Glutamatergic neuron (in vitro differentiated cells): ENCODE measurements around the gene CAMK2D. TPM values are rescaled to one million over a fixed set of nuclear protein-coding genes. Genes with fewer than 3 reads are reported as not detected.

Source experiments
- DNase-seq: peaks from one replicate; pipeline ENCODE4 v3.0.0; 2022
- H3K27ac Mint-ChIP-seq: one replicate; pipeline ENCODE4 v1.8.0; 2020; ENCODE audit warnings: mild to moderate bottlenecking, mixed read lengths, inconsistent platforms; ENCODE audit not compliant: unreplicated experiment
- H3K27me3 Mint-ChIP-seq: one replicate; pipeline ENCODE4 v1.8.0; 2020; ENCODE audit warnings: mild to moderate bottlenecking, moderate library complexity, mixed read lengths, inconsistent platforms; ENCODE audit not compliant: unreplicated experiment
- H3K36me3 Mint-ChIP-seq: one replicate; pipeline ENCODE4 v1.8.0; 2020; ENCODE audit warnings: mild to moderate bottlenecking, mixed read lengths, inconsistent platforms; ENCODE audit not compliant: unreplicated experiment
- H3K4me1 Mint-ChIP-seq: one replicate; pipeline ENCODE4 v1.8.0; 2020; ENCODE audit warnings: mild to moderate bottlenecking, low read depth, mixed read lengths, inconsistent platforms; ENCODE audit not compliant: unreplicated experiment
- H3K4me3 Mint-ChIP-seq: one replicate; pipeline ENCODE4 v1.8.0; 2020; ENCODE audit warnings: mild to moderate bottlenecking, mixed read lengths, inconsistent platforms; ENCODE audit not compliant: unreplicated experiment
- H3K9me3 Mint-ChIP-seq: one replicate; pipeline ENCODE4 v1.8.0; 2020; ENCODE audit warnings: mild to moderate bottlenecking, moderate library complexity, mixed read lengths, inconsistent platforms; ENCODE audit not compliant: unreplicated experiment
- CTCF ChIP-seq: fragments of 200-600 bp; sonication (generic); IDR thresholded peaks from one replicate; pipeline ENCODE4 v1.5.0; 2021; ENCODE audit not compliant: partially characterized antibody, unreplicated experiment
- total RNA-seq: library from RNA; stranded (reverse); fragmentation: NEBNext Ultra II Directional; extraction: Animal tissue kit (Norgen Biotek cat#: 25700); gene quantifications from one replicate; pipeline ENCODE4 v1.2.1, GENCODE V29; 2021; ENCODE audit not compliant: unreplicated experiment

The CAMK2D gene
- total RNA-seq, 1 donor from 2014 or later: 24.8 TPM

- no peaks in the 10 kb centered on the region for H3K27me3 Mint-ChIP-seq
- TF ChIP-seq CTCF: peak; percentile 98
- H3K4me3 Mint-ChIP-seq: no peak overlapping the region
- DNase-seq: peak; percentile 87
- no peaks in the 10 kb centered on the region for H3K4me1 Mint-ChIP-seq
- no peak overlapping the region for H3K27ac Mint-ChIP-seq
- H3K9me3 Mint-ChIP-seq: no peaks in the 10 kb centered on the region
- H3K36me3 Mint-ChIP-seq: no peaks in the 10 kb centered on the region
These were observed 214.0 kb downstream of the CAMK2D start for GRCh38 chr4:113547487-113548042.

GRCh38 chr4:113541933-113542332 lies 219.6 kb downstream of the CAMK2D start:
- H3K36me3 Mint-ChIP-seq: no peaks in the 10 kb centered on the region
- DNase-seq: no peak

GRCh38 chr4:113540859-113541258 lies 220.7 kb downstream of the CAMK2D start:
- no peak overlapping the region for H3K27ac Mint-ChIP-seq
- H3K4me1 Mint-ChIP-seq: peaks cover 7% of the 10 kb centered on the region
- H3K9me3 Mint-ChIP-seq: peaks cover 2% of the 10 kb centered on the region
- H3K27me3 Mint-ChIP-seq: no peaks in the 10 kb centered on the region
- DNase-seq: no peak
- TF ChIP-seq CTCF: no peak
- H3K36me3 Mint-ChIP-seq: no peaks in the 10 kb centered on the region
- no peak overlapping the region for H3K4me3 Mint-ChIP-seq

More at GRCh38 chr4:113541933-113542332, 219.6 kb downstream of the CAMK2D start:
- no peak overlapping the region for H3K27ac Mint-ChIP-seq
- TF ChIP-seq CTCF: no peak
- H3K4me1 Mint-ChIP-seq: peaks cover 2% of the 10 kb centered on the region
- no peaks in the 10 kb centered on the region for H3K9me3 Mint-ChIP-seq
- H3K27me3 Mint-ChIP-seq: no peaks in the 10 kb centered on the region
- no peak overlapping the region for H3K4me3 Mint-ChIP-seq

- no peak for DNase-seq
- Mint-ChIP-seq H3K4me1 (peaks cover 7% of the 10 kb centered on the region), H3K36me3 (no peaks in the 10 kb centered on the region), H3K4me3 (no peak overlapping the region), H3K27me3 (no peaks in the 10 kb centered on the region), H3K9me3 (peaks cover 2% of the 10 kb centered on the region), H3K27ac (no peak overlapping the region)
- no peak for TF ChIP-seq CTCF
These were observed 222.1 kb downstream of the CAMK2D start for GRCh38 chr4:113539408-113539807.

- Mint-ChIP-seq H3K9me3 (peaks cover 2% of the 10 kb centered on the region), H3K4me3 (no peak overlapping the region), H3K27ac (no peak overlapping the region), H3K27me3 (no peaks in the 10 kb centered on the region), H3K4me1 (peaks cover 7% of the 10 kb centered on the region), H3K36me3 (no peaks in the 10 kb centered on the region)
- no peak for DNase-seq
- no peak for TF ChIP-seq CTCF
These were observed 223.9 kb downstream of the CAMK2D start for GRCh38 chr4:113537628-113538027.
